Measurements from ENCODE around the gene CCDC180. TPM values are rescaled to one million over a fixed set of nuclear protein-coding genes. Genes with fewer than 3 reads are reported as not detected.

The CCDC180 gene
- total and polyA plus RNA-seq, 9 of the 15 experiments (the other 6 are each of a cell fraction or from before 2014, with no cell fraction given), result 0.56 to 4.2 (median 2.5) TPM

DNA sequence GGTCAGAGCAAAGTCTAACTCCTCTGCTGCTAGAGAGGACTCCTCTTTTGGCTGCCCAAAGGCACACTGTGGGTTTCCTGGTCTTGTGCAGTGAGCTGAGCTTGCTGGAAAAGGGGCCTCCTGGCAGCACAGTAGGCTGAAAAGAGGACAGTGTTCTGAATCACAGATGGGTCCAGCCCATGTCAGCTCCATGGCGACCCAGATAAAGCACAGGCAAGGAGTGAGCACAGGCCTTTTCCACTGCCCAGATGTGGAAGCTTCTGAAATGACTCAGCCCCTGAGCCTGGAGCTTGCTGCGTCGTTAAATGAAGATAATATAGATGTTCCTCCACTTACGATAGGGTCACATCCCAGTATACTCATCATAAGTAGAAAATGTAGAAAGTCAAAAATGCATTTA lies 8.1 kb downstream of the CCDC180 start:
- in situ Hi-C loops (cut with MboI), result no loop called here

DNA sequence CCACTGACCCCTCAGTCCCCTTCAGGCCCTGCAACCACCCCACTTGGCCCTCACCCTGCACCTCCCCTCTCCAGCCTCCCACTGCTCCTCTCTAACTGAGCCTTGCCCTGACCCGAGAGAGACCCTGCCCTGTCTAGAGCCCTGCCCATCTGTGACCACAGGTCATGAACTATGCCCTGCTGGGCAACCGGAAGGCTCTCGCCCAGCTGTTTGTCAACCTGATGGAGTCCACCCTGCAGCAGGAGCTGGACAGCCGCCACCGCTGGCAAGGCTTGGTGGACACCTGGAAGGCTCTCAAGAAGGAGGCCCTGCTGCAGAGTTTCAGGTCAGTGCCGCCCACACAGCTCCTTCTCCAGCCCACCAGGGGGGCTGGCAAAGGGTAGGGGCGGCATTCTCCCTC lies 9.4 kb downstream of the CCDC180 start:
- no peaks in the 10 kb centered on the region for H3K27me3 ChIP-seq (ENCODE audit: control insufficient read depth in 2 of 2, insufficient read depth in 2 of 2, low read length in 2 of 2)
- in situ Hi-C loops (cut with MboI), result no loop called here
- H3K4me1 ChIP-seq (replicated peaks in 1 of 2; ENCODE audit: control insufficient read depth in 2 of 2, insufficient read depth in 2 of 2, low read length in 2 of 2), result peaks cover 0 to 3% of the 10 kb centered on the region in 2 experiments; a peak in 2 of 5 replicates
- ChIA-PET CTCF (ENCODE audit: low intra/inter-chr PET ratio) (interaction anchor here (0.6 kb wide), 1 partner anchor 1049 kb away, joined by 3 read pairs; no protein-coding TSS in a partner anchor), POLR2A (interaction anchor here (1.2 kb wide), 1 partner anchor 9 kb away, joined by 3 read pairs; no protein-coding TSS in a partner anchor)
- H3K9me3 ChIP-seq (replicated peaks; ENCODE audit: control insufficient read depth, insufficient read depth, low read depth, low read length), result no peaks in the 10 kb centered on the region
- BruUV-seq (replicated peaks), result no TSS peak
- H3K36me3 ChIP-seq (ENCODE audit: control insufficient read depth, insufficient read depth, low read length), result peaks cover 5% of the 10 kb centered on the region; the same call in 1 of the 3 replicates
- no peaks in the 10 kb centered on the region for H4K20me1 ChIP-seq (replicated peaks; ENCODE audit: control insufficient read depth, insufficient read depth, low read length)
- no peak overlapping the region for H3K4me3 ChIP-seq
- H3K27ac ChIP-seq (ENCODE audit: extremely low read depth, low read depth, low read length), result no peak overlapping the region
- 74% methylated on average over 7 of the region's 7 CpGs for WGBS (ENCODE audit: insufficient coverage, low coverage, missing lambda C conversion rate)
- ATAC-seq, result no peak
- no peaks in the 10 kb centered on the region for H3K9me1 ChIP-seq (ENCODE audit: control insufficient read depth, insufficient read depth, low read length)
- H3K79me2 ChIP-seq (ENCODE audit: control insufficient read depth, insufficient read depth, low read length), result no peaks in the 10 kb centered on the region
- no peak overlapping the region; a peak in 1 of 4 replicates for H3K9ac ChIP-seq (ENCODE audit: insufficient read depth in 1 of 2, low read depth in 2 of 2, low read length in 2 of 2)
- FAIRE-seq, result no peak
- intact Hi-C loops (cut with micrococcal nuclease), result no loop called here
- no peak overlapping the region for H2AFZ ChIP-seq (ENCODE audit: low read depth, low read length)
- no peak for DNase-seq (ENCODE audit: extremely low read depth in 1 of 4, low spot score in 3 of 4)
- no peak overlapping the region for H3K4me2 ChIP-seq (ENCODE audit: insufficient read depth, low read length)
- TF ChIP-seq ZC3H11A (IDR thresholded peaks at IDR 0.05; ENCODE audit: low read depth, low read length) (no peak), CBX3 (IDR thresholded peaks at IDR 0.05; ENCODE audit: borderline replicate concordance in 1 of 2, low read length in 2 of 2) (no peak), FOXM1 (IDR thresholded peaks at IDR 0.05; ENCODE audit: low read depth) (no peak), FOXM1 (CRISPR knock-in tag; IDR thresholded peaks at IDR 0.05; ENCODE audit: low read depth) (no peak), NUFIP1 (IDR thresholded peaks at IDR 0.05; ENCODE audit: partially characterized antibody) (no peak)
- TF ChIP-seq, protein P1, sequence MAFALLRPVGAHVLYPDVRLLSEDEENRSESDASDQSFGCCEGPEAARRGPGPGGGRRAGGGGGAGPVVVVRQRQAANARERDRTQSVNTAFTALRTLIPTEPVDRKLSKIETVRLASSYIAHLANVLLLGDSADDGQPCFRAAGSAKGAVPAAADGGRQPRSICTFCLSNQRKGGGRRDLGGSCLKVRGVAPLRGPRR (CRISPR knock-in tag; IDR thresholded peaks at IDR 0.05), result no peak

More for the DNA sequence above, 8.1 kb downstream of the CCDC180 start:
- BruUV-seq (replicated peaks), result no TSS peak
- DNase-seq (ENCODE audit: extremely low read depth in 1 of 4, low spot score in 3 of 4) (peak in 1 of 4 experiments; percentile 37), FAIRE-seq (peak; percentile 15), ATAC-seq (peak; percentile 57)
- Histone ChIP-seq H3K36me3 (ENCODE audit: control insufficient read depth, insufficient read depth, low read length) (peaks cover 5% of the 10 kb centered on the region; the same call in 1 of the 3 replicates), H3K4me1 (replicated peaks in 1 of 2; ENCODE audit: control insufficient read depth in 2 of 2, insufficient read depth in 2 of 2, low read length in 2 of 2) (no peaks in the 10 kb centered on the region; a peak in 2 of 5 replicates), H3K4me3 (no peak overlapping the region), H3K9ac (ENCODE audit: insufficient read depth in 1 of 2, low read depth in 2 of 2, low read length in 2 of 2) (no peak overlapping the region; a peak in 1 of 4 replicates), H3K9me3 (replicated peaks; ENCODE audit: control insufficient read depth, insufficient read depth, low read depth, low read length) (no peaks in the 10 kb centered on the region), H3K79me2 (ENCODE audit: control insufficient read depth, insufficient read depth, low read length) (no peaks in the 10 kb centered on the region), H3K9me1 (ENCODE audit: control insufficient read depth, insufficient read depth, low read length) (no peaks in the 10 kb centered on the region), H4K20me1 (replicated peaks; ENCODE audit: control insufficient read depth, insufficient read depth, low read length) (no peaks in the 10 kb centered on the region), H3K4me2 (ENCODE audit: insufficient read depth, low read length) (no peak overlapping the region), H3K27ac (ENCODE audit: extremely low read depth, low read depth, low read length) (no peak overlapping the region), H3K27me3 (ENCODE audit: control insufficient read depth in 2 of 2, insufficient read depth in 2 of 2, low read length in 2 of 2) (no peaks in the 10 kb centered on the region), H2AFZ (ENCODE audit: low read depth, low read length) (no peak overlapping the region)
- ChIA-PET POLR2A (interaction anchor here (1.0 to 1.5 kb wide), 2 partner anchors 47 to 61 kb away, joined by 3 to 5 read pairs; no protein-coding TSS in a partner anchor), CTCF (ENCODE audit: low intra/inter-chr PET ratio) (no interaction called here)
- TF ChIP-seq TCFL5 (CRISPR knock-in tag; conservative IDR thresholded peaks at IDR 0.05), result no peak
- TF ChIP-seq FOSL1 (tag; conservative IDR thresholded peaks at IDR 0.05), result peak; percentile 66
- TF ChIP-seq JUND (IDR thresholded peaks at IDR 0.05; ENCODE audit: borderline replicate concordance, low read depth, low read length), result peak; percentile 5; the same call in 1 of the 2 replicates
- TF ChIP-seq JUND (tag; IDR thresholded peaks at IDR 0.05; ENCODE audit: borderline replicate concordance, low read depth, low read length), result no peak
- WGBS (ENCODE audit: insufficient coverage, low coverage, missing lambda C conversion rate), result 29% methylated on average over 4 of the region's 4 CpGs
- intact Hi-C loops (cut with micrococcal nuclease), result no loop called here

All from K562 (cell line).